Right lobe of liver (tissue), 4 donors: Measurements from ENCODE around the gene SCG3.

ENCODE experiments used
- CTCF ChIP-seq, 4 donors: fragments of 200-600 bp in 3 of 4; fragments of 450-650 bp in 1 of 4; IDR thresholded peaks; one replicate each; pipeline versions ENCODE4 v1.5.1 to v1.8.0; 2016 to 2022; ENCODE audit warnings: antibody characterized with exemption in 4 of 4, mild to moderate bottlenecking in 2 of 4
- POLR2A ChIP-seq: fragments of 450-650 bp; IDR thresholded peaks from one replicate; pipeline ENCODE4 v1.6.1; 2017; ENCODE audit warnings: antibody characterized with exemption, mild to moderate bottlenecking
- donor health status: DM: no; HTN: no; CAD: no.
- donor health status: DM: no; HTN: no; CAD: no.
- donor health status: DM: no; HTN: yes; CAD: no.

GRCh38 chr15:51721199-51721960, 40.1 kb downstream of the SCG3 start:
- TF ChIP-seq CTCF (IDR thresholded peaks at IDR 0.05), result no peak
- no peak for TF ChIP-seq POLR2A
